SK-N-SH (cell line): ENCODE measurements around the gene SYNJ2.

ENCODE experiments used
- RCOR1 ChIP-seq: fragments of 150-350 bp; IDR thresholded peaks from 2 replicates; pipeline ENCODE4 v1.6.1; 2017; ENCODE audit warnings: antibody characterized with exemption, low read length
- TF ChIP-seq, protein P1 (sequence below): fragments of 200-600 bp; sonication (generic); IDR thresholded peaks from 2 replicates; pipeline ENCODE4 v1.6.1; 2017; ENCODE audit warnings: antibody characterized with exemption, mild to moderate bottlenecking, moderate library complexity
- TF ChIP-seq, protein P2 (sequence below): fragments of 150-350 bp; IDR thresholded peaks from 2 replicates; pipeline ENCODE4 v1.6.1; 2017; ENCODE audit warnings: antibody characterized with exemption, low read length, low read depth, borderline replicate concordance

DNA sequence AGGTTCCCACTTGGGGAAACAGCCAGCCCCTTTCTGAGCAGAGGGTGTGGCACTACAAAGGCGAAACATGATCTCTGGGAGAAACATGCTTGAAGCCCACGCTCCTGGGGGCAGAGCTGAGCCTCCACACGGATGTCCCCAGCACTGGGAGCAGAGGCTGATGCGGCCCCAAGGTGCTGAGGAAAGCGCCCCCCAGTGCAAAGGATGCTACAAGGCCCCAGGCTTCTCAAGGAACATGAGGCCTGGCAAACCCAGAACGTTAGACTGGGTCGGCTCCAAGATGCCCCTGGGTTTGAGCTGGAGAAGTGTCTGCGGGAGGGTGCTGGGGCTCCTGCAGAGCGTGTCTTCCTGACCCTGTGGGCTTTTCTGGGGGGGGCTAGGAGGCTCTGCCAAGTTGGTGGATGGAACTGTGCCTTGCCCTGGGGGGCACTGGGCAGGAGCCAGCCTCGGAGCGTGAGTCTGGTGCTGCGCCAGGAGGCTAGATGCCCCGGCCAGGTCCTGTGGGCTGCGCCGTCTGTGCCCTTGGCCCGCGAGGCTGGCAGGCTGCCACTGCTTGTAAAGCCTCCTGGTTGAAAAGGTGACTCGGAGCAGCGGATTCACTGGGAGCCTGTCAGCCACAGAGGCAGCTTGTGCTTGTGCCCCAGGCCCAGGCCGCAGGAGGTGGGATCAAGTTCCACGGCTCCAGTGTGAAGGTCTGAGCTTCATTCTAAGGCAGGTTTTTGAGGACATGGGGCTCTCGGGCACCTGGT lies 8.1 kb downstream of the SYNJ2 start:
- TF ChIP-seq, protein P1, sequence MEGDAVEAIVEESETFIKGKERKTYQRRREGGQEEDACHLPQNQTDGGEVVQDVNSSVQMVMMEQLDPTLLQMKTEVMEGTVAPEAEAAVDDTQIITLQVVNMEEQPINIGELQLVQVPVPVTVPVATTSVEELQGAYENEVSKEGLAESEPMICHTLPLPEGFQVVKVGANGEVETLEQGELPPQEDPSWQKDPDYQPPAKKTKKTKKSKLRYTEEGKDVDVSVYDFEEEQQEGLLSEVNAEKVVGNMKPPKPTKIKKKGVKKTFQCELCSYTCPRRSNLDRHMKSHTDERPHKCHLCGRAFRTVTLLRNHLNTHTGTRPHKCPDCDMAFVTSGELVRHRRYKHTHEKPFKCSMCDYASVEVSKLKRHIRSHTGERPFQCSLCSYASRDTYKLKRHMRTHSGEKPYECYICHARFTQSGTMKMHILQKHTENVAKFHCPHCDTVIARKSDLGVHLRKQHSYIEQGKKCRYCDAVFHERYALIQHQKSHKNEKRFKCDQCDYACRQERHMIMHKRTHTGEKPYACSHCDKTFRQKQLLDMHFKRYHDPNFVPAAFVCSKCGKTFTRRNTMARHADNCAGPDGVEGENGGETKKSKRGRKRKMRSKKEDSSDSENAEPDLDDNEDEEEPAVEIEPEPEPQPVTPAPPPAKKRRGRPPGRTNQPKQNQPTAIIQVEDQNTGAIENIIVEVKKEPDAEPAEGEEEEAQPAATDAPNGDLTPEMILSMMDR = peak; percentile 32
- no peak for TF ChIP-seq RCOR1
- TF ChIP-seq, protein P2, sequence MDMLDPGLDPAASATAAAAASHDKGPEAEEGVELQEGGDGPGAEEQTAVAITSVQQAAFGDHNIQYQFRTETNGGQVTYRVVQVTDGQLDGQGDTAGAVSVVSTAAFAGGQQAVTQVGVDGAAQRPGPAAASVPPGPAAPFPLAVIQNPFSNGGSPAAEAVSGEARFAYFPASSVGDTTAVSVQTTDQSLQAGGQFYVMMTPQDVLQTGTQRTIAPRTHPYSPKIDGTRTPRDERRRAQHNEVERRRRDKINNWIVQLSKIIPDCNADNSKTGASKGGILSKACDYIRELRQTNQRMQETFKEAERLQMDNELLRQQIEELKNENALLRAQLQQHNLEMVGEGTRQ = no peak
